ENCODE results near the gene GPR157.

GRCh38 chr1:9165396-9165795, 36.5 kb upstream of the GPR157 start:
- no peak for TF ChIP-seq EZH2phosphoT487 (IDR thresholded peaks at IDR 0.05; ENCODE audit: borderline replicate concordance, low read length)
- TF ChIP-seq, protein P1, sequence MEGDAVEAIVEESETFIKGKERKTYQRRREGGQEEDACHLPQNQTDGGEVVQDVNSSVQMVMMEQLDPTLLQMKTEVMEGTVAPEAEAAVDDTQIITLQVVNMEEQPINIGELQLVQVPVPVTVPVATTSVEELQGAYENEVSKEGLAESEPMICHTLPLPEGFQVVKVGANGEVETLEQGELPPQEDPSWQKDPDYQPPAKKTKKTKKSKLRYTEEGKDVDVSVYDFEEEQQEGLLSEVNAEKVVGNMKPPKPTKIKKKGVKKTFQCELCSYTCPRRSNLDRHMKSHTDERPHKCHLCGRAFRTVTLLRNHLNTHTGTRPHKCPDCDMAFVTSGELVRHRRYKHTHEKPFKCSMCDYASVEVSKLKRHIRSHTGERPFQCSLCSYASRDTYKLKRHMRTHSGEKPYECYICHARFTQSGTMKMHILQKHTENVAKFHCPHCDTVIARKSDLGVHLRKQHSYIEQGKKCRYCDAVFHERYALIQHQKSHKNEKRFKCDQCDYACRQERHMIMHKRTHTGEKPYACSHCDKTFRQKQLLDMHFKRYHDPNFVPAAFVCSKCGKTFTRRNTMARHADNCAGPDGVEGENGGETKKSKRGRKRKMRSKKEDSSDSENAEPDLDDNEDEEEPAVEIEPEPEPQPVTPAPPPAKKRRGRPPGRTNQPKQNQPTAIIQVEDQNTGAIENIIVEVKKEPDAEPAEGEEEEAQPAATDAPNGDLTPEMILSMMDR (conservative IDR thresholded peaks at IDR 0.05; ENCODE audit: low read depth, low read length): no peak
- TF ChIP-seq EZH2 (IDR thresholded peaks at IDR 0.05; ENCODE audit: low read length, unreplicated experiment): no peak
